ENCODE measurements around the gene ID1. TPM values are rescaled to one million over a fixed set of nuclear protein-coding genes. Genes with fewer than 3 reads are reported as not detected.
A peak's percentile ranks its signal among the peaks of the same experiment; 100 is the strongest.

ID1 gene
- total and polyA plus RNA-seq, 2 of the 13 experiments (the other 11 are each of a cell fraction or from before 2014, with no cell fraction given), result 320 to 419 TPM

DNA sequence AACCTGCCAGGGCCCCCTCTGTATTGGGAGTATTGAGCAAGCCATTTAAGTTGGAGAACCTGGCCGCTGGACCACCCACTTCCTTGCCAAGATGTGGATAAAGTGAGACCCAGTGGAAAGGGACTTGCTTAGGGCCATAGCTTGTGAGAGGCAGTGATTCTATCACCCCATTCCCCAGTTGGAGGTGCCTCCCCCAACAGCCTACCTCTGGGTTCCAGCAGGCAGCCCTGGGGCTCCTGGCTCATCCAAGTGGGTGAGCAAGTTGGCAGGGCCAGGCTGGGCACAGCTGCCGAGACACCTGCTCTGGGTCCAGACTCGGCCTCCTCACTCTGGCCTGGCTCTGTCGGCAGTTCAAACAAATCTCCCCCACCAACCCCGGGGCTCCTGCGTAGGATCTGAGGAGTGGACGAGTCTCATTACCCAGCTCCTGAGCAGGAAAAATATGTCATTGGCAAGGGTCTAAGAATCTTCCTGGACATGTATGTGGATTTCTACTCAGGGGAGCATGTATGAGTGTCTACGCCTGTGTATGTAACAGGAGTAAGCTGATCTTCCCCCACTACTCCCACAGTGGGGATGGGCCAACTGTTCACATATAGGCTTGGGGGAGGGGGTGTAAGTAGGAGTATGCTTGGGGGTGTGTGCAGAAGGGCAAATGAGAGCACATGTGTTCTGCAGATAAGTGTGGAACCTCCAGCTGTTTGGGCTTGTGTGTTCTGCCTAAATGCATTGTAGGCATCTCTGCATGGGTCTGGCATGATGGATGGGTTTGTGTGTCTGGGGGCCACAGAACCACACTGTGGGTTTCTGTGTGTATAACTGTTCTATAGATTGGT, 1.9 kb downstream of the ID1 start (continued):
- TF ChIP-seq ZNF691 (CRISPR knock-in tag; IDR thresholded peaks at IDR 0.05; ENCODE audit: borderline replicate concordance, low read depth), result peak; percentile 84; the same call in 1 of the 2 replicates
- no peak for TF ChIP-seq ZSCAN9 (CRISPR knock-in tag; IDR thresholded peaks at IDR 0.05; ENCODE audit: borderline replicate concordance)
- no peak; the same call in 1 of the 2 replicates for TF ChIP-seq ZNF644 (CRISPR knock-in tag; IDR thresholded peaks at IDR 0.05; ENCODE audit: low read depth)
- peak; percentile 92 for TF ChIP-seq CCAR2 (optimal IDR thresholded peaks at IDR 0.05; ENCODE audit: low read depth, low read length)
- peak; percentile 71 for TF ChIP-seq ZNF646 (CRISPR knock-in tag; IDR thresholded peaks at IDR 0.05)
- TF ChIP-seq POLR2AphosphoS2 (IDR thresholded peaks at IDR 0.05; ENCODE audit: low read depth, low read length), result peak; percentile 99
- TF ChIP-seq RAD51 (IDR thresholded peaks at IDR 0.05; ENCODE audit: borderline replicate concordance), result no peak
- TF ChIP-seq ZNF674 (CRISPR knock-in tag; IDR thresholded peaks at IDR 0.05; ENCODE audit: low read depth), result 0 out of 2 replicates have a peak, but pooled peaks have one; percentile 55
- TF ChIP-seq RBM22 (optimal IDR thresholded peaks at IDR 0.05; ENCODE audit: low read length), result peak; percentile 99
- peak; percentile 80; the same call in 1 of the 2 replicates for TF ChIP-seq STAT5B (CRISPR knock-in tag; IDR thresholded peaks at IDR 0.05)
- no peak; the same call in 1 of the 2 replicates for TF ChIP-seq ZBTB26 (CRISPR knock-in tag; IDR thresholded peaks at IDR 0.05; ENCODE audit: borderline replicate concordance)
- TF ChIP-seq, protein P1, sequence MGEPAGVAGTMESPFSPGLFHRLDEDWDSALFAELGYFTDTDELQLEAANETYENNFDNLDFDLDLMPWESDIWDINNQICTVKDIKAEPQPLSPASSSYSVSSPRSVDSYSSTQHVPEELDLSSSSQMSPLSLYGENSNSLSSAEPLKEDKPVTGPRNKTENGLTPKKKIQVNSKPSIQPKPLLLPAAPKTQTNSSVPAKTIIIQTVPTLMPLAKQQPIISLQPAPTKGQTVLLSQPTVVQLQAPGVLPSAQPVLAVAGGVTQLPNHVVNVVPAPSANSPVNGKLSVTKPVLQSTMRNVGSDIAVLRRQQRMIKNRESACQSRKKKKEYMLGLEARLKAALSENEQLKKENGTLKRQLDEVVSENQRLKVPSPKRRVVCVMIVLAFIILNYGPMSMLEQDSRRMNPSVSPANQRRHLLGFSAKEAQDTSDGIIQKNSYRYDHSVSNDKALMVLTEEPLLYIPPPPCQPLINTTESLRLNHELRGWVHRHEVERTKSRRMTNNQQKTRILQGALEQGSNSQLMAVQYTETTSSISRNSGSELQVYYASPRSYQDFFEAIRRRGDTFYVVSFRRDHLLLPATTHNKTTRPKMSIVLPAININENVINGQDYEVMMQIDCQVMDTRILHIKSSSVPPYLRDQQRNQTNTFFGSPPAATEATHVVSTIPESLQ (CRISPR knock-in tag; conservative IDR thresholded peaks at IDR 0.05), result no peak; the same call in 1 of the 2 replicates
- no peak for TF ChIP-seq RNF2 (conservative IDR thresholded peaks at IDR 0.05; ENCODE audit: low read depth)
- TF ChIP-seq ZNF878 (CRISPR knock-in tag; IDR thresholded peaks at IDR 0.05), result peak; percentile 86
- TF ChIP-seq ZNF367 (CRISPR knock-in tag; IDR thresholded peaks at IDR 0.05; ENCODE audit: borderline replicate concordance), result peak; percentile 61; the same call in 1 of the 2 replicates

All from HepG2 (cell line).